Activated naive CD8-positive, alpha-beta T cell treated with anti-CD3 and anti-CD28 coated beads, Interleukin-2, amount 50 U/mL, for 16 hours (primary cell): Measurements from ENCODE around the gene ATF6.

Experiments
- DNase-seq: peaks from one replicate; pipeline ENCODE4 v3.0.0-alpha.2; 2020; ENCODE audit warnings: low read depth, low spot score

ATF6 gene

GRCh38 chr1:161936786-161937185, 170.7 kb downstream of the ATF6 start:
- no peak for DNase-seq

- no peak for DNase-seq
These were observed 174.9 kb downstream of the ATF6 start for GRCh38 chr1:161940866-161941591.

GRCh38 chr1:161941726-161942436, 175.8 kb downstream of the ATF6 start:
- no peak for DNase-seq

GRCh38 chr1:161943737-161944136, 177.6 kb downstream of the ATF6 start:
- no peak for DNase-seq

GRCh38 chr1:161944381-161944780, 178.3 kb downstream of the ATF6 start:
- DNase-seq, result no peak

- DNase-seq, result no peak
These were observed 179.4 kb downstream of the ATF6 start for GRCh38 chr1:161945306-161946060.

- DNase-seq, result no peak
These were observed 180.2 kb downstream of the ATF6 start for GRCh38 chr1:161946071-161946987.

- DNase-seq, result no peak
These were observed 182.3 kb downstream of the ATF6 start for GRCh38 chr1:161948435-161948834.

GRCh38 chr1:161949548-161949947, 183.4 kb downstream of the ATF6 start:
- DNase-seq, result no peak

GRCh38 chr1:161950377-161950776, 184.3 kb downstream of the ATF6 start:
- DNase-seq, result no peak

GRCh38 chr1:161951646-161952045, 185.5 kb downstream of the ATF6 start:
- DNase-seq, result no peak

- DNase-seq, result no peak
These were observed 186.6 kb downstream of the ATF6 start for GRCh38 chr1:161952607-161953172.

GRCh38 chr1:161953256-161953920, 187.3 kb downstream of the ATF6 start:
- DNase-seq, result no peak

- DNase-seq, result no peak
These were observed 187.9 kb downstream of the ATF6 start for GRCh38 chr1:161954050-161954449.

GRCh38 chr1:161954466-161954865, 188.3 kb downstream of the ATF6 start:
- no peak for DNase-seq

- no peak for DNase-seq
These were observed 189.5 kb downstream of the ATF6 start for GRCh38 chr1:161955606-161956005.

- no peak for DNase-seq
These were observed 190.0 kb downstream of the ATF6 start for GRCh38 chr1:161956097-161956496.

- DNase-seq, result no peak
These were observed 190.8 kb downstream of the ATF6 start for GRCh38 chr1:161956930-161957329.

- no peak for DNase-seq
These were observed 192.3 kb downstream of the ATF6 start for GRCh38 chr1:161958425-161958824.

GRCh38 chr1:161962091-161962887, 196.2 kb downstream of the ATF6 start:
- DNase-seq, result peak; percentile 13
